Liver (tissue), 3 donors: Measurements from ENCODE around the gene RAPGEF4.

Source experiments
- ATF3 ChIP-seq: IDR thresholded peaks from 2 replicates; pipeline ENCODE4 v1.6.1; 2016; ENCODE audit warnings: antibody characterized with exemption
- CTCF ChIP-seq: fragments of 150-350 bp; IDR thresholded peaks from 2 replicates; pipeline ENCODE4 v1.5.1; 2017; ENCODE audit warnings: improper control_type of control experiment, low read depth, low read length; ENCODE audit not compliant: missing input control
- JUND ChIP-seq, 2 donors: IDR thresholded peaks; 2 replicates each; pipeline ENCODE4 v1.6.1; 2016; ENCODE audit warnings: antibody characterized with exemption in 2 of 2
- MAX ChIP-seq: IDR thresholded peaks from 2 replicates; pipeline ENCODE4 v1.6.1; 2016; ENCODE audit warnings: antibody characterized with exemption
- RAD21 ChIP-seq, 2 donors: IDR thresholded peaks; 2 replicates each; pipeline ENCODE4 v1.6.1; 2016; ENCODE audit warnings: antibody characterized with exemption in 2 of 2, mild to moderate bottlenecking in 2 of 2
- TAF1 ChIP-seq: conservative IDR thresholded peaks from 2 replicates; pipeline ENCODE4 v1.6.1; 2016; ENCODE audit warnings: antibody characterized with exemption, mild to moderate bottlenecking
- ZBTB33 ChIP-seq: IDR thresholded peaks from 2 replicates; pipeline ENCODE4 v1.6.1; 2016; ENCODE audit warnings: antibody characterized with exemption
- donor health status: healthy.
- donor health status: healthy.

GRCh38 chr2:173030561-173031490 lies 295.2 kb downstream of the RAPGEF4 start:
- TF ChIP-seq CTCF, result no peak
- TF ChIP-seq MAX, result no peak
- TF ChIP-seq JUND (IDR thresholded peaks at IDR 0.05), result no peak
- no peak for TF ChIP-seq TAF1
- no peak for TF ChIP-seq ATF3
- no peak for TF ChIP-seq ZBTB33
- TF ChIP-seq RAD21 (IDR thresholded peaks at IDR 0.05), result no peak
